Stomach smooth muscle (tissue), 2 donors: ENCODE data around the gene BSDC1.

ENCODE experiments used
- H3K27ac ChIP-seq: one replicate; pipeline ENCODE4 v1.7.0; 2013; ENCODE audit warnings: mild to moderate bottlenecking, low read length, inconsistent platforms
- H3K27me3 ChIP-seq, 2 donors: one replicate each; pipeline ENCODE4 v1.7.0; 2013; ENCODE audit warnings: low read length in 2 of 2; ENCODE audit not compliant: insufficient read depth in 2 of 2, control insufficient read depth in 1 of 2
- H3K36me3 ChIP-seq, 2 donors: one replicate each; pipeline ENCODE4 v1.7.0; 2013; ENCODE audit warnings: low read length in 2 of 2; ENCODE audit not compliant: control insufficient read depth in 2 of 2, insufficient read depth in 2 of 2
- H3K4me1 ChIP-seq: one replicate; pipeline ENCODE4 v1.7.0; 2013; ENCODE audit warnings: low read length; ENCODE audit not compliant: control insufficient read depth, insufficient read depth
- H3K4me3 ChIP-seq, 2 donors: one replicate each; pipeline ENCODE4 v1.7.0; 2013; ENCODE audit warnings: low read length in 2 of 2
- H3K9ac ChIP-seq, 2 donors: one replicate each; pipeline ENCODE4 v1.7.0; 2013; ENCODE audit warnings: low read length in 2 of 2, mild to moderate bottlenecking in 1 of 2
- H3K9me3 ChIP-seq, 2 donors: one replicate each; pipeline ENCODE4 v1.7.0; 2013; ENCODE audit warnings: low read length in 2 of 2; ENCODE audit not compliant: control insufficient read depth in 2 of 2
- donor health status: healthy.
- donor health status: Pancreatic carcinoma.

Gene BSDC1

DNA sequence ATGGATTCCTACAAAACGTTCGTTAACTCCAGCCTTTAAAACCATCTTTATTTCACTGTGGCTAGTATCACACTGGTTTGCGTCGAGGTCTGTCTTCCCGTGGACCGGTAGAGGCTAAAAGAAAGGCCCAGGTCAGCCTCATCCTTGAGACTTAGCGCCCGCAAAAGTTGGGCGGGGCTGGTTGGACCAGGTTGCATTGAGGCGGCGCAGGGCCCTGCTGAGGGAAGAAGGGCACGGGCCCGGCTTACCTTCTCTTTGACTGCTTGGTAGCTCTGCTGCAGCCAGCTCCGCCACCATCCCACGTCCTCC lies 455 bp downstream of the BSDC1 start:
- Histone ChIP-seq H3K27ac (peak overlapping the region; percentile 96), H3K27me3 (no peaks in the 10 kb centered on the region), H3K9ac (peak overlapping the region; percentile 89 to 100), H3K4me1 (peaks cover 17% of the 10 kb centered on the region), H3K9me3 (no peaks in the 10 kb centered on the region), H3K4me3 (peak overlapping the region; percentile 82 to 98), H3K36me3 (peaks cover 14 to 21% of the 10 kb centered on the region in 2 donors)

DNA sequence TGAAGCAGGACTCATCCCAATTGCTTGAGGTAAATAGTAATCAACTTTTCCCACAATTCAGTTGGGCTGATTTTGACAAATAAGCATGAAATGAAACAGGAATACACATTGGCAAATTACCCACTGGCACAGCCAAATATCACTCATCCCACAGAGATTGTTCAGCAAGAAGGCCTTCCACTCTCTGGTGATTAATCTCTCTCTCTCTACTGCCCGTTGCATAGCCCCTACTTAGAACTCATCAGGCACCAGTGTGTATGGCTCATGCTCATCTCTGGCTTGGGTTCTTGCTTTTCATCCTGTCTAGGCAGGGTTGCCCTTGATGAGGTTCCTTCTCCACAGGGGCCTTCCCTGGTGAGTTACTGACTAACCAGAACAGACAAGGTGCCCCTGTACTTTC lies 1.1 kb downstream of the BSDC1 start:
- Histone ChIP-seq H3K4me3 (peak overlapping the region; percentile 82 to 98), H3K27me3 (no peaks in the 10 kb centered on the region), H3K9ac (peak overlapping the region; percentile 89 to 100), H3K4me1 (peaks cover 17% of the 10 kb centered on the region), H3K27ac (no peak overlapping the region), H3K36me3 (peaks cover 14 to 24% of the 10 kb centered on the region in 2 donors), H3K9me3 (no peaks in the 10 kb centered on the region)

DNA sequence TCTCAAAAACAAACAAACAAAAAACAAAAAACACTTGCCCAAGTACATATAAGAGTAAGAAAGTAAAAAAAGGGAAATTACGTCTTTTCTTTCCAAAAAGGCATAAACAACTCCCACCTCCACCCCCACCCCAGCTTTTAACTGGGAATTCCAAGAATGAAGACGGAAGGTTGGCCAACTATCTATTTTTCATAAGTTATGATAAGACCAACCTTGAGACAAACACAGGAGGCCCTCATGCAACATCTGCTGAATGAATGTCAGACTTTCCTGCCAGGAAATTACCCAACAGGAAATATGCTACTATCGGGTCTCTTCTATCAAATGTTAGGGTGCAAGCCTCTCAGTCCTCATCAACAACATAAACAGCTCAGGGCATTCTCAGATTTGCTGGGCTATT lies 1.9 kb downstream of the BSDC1 start:
- H3K27me3 ChIP-seq, result no peaks in the 10 kb centered on the region
- no peak overlapping the region for H3K4me3 ChIP-seq
- peaks cover 14 to 30% of the 10 kb centered on the region in 2 donors for H3K36me3 ChIP-seq
- no peaks in the 10 kb centered on the region for H3K9me3 ChIP-seq
- H3K4me1 ChIP-seq, result peaks cover 17% of the 10 kb centered on the region
- no peak overlapping the region for H3K9ac ChIP-seq
- no peak overlapping the region for H3K27ac ChIP-seq

DNA sequence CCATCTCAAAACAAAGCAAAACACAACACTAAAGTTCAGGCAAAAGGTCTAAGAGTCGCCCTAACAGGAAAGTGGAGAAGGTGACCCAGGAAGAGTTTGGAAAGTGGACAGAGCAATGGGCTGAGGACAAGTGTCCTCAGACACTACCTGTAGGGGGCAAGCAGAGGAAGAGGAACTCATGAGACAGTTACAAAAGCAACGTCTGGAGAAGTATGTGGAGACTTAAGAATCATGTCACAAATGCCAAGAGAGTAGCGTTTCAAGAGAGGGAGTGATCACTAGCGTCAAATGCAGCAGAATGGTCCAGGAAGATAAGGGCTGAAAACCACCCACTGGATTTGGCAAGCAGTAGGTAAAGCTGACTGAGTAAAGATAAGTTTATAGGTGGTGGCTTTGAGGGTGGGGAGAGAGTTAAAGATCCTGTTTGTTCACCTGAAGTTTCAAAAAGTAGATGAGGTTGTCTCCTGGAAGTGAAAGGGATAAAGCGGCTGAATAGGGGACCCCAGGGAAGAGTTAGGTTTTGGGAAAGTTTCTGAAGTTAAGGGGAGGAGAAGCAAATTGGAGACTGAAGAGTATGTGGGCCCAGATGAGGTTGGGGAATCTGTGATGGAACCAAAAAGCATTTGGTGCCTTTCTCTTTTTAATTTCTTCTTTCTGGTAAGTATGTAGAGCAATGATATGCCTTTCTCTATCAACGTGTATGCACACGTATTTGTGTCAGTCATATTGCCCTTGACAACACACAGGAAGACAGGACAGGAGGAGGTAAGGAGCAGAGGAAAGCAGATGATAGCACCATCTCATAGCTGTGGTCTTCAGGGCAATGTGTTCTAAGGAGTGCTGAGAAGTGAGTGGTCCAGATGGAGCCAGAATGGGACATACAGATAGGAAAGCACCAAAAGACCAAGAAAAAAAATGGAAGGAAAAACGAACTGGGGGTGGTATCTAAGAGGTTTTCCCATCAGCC lies 3.1 kb downstream of the BSDC1 start:
- H3K9me3 ChIP-seq, result no peaks in the 10 kb centered on the region
- no peak overlapping the region for H3K27ac ChIP-seq
- no peak overlapping the region for H3K4me3 ChIP-seq
- no peaks in the 10 kb centered on the region for H3K27me3 ChIP-seq
- H3K9ac ChIP-seq, result no peak overlapping the region
- peaks cover 23 to 37% of the 10 kb centered on the region in 2 donors for H3K36me3 ChIP-seq
- H3K4me1 ChIP-seq, result peaks cover 17% of the 10 kb centered on the region

DNA sequence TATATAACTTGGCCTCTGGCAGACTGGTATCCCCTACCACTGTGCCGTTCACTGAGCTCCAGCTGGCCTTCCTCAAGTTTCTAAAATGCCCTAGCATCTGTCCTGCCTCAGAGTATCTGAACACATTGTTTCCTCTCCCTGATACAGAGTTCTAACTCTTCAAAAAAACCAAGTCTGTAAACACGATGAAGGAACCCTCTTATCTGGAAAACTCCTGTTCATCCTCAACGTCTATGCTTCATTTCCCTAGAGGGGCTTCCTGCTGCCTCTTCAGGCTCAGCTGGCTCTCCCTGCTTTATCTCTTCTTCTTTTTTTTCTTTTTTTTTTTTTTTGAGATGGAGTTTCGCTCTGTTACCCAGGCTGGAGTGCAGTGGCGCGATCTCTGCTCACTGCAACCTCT lies 5.6 kb downstream of the BSDC1 start:
- Histone ChIP-seq H3K27me3 (no peaks in the 10 kb centered on the region), H3K9ac (no peak overlapping the region), H3K36me3 (peaks cover 37 to 56% of the 10 kb centered on the region in 2 donors), H3K9me3 (no peaks in the 10 kb centered on the region), H3K4me3 (no peak overlapping the region), H3K27ac (no peak overlapping the region), H3K4me1 (peaks cover 14% of the 10 kb centered on the region)

DNA sequence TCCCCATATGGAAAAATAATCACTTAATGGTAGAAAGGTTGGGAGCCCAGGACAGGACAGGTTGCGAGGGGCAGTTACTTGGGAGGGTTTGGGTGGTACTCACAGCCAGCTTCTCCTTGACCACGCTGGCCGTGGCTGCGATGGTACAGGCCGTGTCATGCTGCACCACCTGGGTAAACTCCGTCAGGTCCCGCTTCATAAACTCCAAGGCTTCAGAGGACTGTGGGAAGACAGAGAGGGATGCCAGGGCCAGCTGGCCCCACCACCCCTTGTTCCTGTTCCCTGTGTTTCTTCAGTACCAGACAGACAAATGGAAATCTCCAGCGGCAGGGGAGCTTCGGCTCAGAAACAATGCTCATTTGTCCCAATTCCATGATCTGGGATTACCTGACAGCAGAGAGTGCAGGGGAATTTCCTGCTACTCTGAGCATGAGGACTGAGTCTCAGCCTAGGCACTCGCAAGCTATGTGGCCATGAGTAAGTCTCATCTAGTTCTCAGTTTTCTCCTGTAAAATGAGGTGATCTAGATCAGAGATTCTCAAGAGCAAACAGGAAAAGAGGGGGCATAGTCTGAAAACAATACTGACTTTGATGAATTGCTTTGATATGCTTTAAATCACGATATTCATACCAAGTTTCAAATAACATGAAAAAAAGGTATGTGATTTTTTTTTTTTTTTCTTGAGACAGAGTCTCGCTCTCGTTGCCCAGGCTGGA lies 7.4 kb downstream of the BSDC1 start:
- Histone ChIP-seq H3K9ac (no peak overlapping the region), H3K9me3 (no peaks in the 10 kb centered on the region), H3K4me1 (peaks cover 2% of the 10 kb centered on the region), H3K27me3 (no peaks in the 10 kb centered on the region), H3K27ac (no peak overlapping the region), H3K4me3 (no peak overlapping the region), H3K36me3 (peaks cover 43 to 66% of the 10 kb centered on the region in 2 donors)

DNA sequence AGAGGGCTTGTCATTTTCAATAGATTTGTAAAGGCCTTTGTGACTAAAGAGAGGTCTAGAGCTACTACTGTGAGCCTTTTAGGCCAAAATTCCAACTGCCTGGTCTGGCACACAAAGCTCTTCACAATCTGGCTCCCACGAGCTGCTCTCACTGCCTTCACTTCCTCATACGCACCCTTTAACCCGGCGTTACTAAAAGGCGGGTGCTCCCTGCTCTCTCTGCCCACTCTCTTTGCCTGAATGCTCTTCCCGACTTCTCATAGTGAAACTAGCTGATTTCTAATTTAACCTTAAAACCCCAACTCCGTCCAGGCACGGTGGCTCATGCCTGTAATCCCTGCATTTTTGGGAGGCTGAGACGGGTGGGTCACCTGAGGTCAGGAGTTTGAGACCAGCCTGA lies 14.2 kb downstream of the BSDC1 start:
- no peaks in the 10 kb centered on the region for H3K4me1 ChIP-seq
- H3K27ac ChIP-seq, result no peak overlapping the region
- peaks cover 71 to 81% of the 10 kb centered on the region in 2 donors for H3K36me3 ChIP-seq
- H3K9ac ChIP-seq, result no peak overlapping the region
- H3K9me3 ChIP-seq, result no peaks in the 10 kb centered on the region
- H3K27me3 ChIP-seq, result no peaks in the 10 kb centered on the region
- H3K4me3 ChIP-seq, result no peak overlapping the region

DNA sequence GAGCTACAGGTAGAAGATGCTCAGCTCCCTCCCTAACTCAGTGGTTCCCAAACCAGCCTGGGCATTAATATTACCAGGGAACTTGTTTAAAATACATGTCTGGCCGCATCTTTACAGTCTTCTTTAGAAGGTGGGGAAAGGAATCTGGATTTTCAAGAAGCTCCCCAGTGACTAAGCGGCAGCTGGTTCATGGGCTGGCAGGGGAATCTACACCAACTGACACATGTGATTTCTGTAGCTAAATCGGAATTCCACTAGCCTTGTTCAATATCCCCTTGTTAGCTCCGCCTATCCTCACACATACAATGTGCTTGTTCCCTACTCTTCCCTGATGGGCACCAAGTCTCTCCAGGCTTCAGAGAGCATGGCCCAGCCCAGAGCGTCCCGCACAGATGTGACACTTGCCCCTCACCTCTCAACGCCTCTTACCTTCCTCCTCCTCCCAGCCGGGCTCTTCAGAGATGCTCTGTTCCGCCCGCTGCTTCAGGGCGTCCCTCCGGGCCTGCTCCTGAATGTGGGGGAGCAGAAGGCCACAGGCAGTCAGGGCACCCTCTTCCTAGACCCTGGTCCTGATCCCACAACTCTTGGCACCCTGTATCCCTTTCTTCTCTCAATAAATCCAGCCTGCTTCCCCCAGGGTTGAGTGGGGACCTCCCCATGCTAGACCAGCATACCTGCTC lies 16.6 kb downstream of the BSDC1 start:
- H3K9ac ChIP-seq, result no peak overlapping the region
- H3K27me3 ChIP-seq, result no peaks in the 10 kb centered on the region
- H3K4me1 ChIP-seq, result no peaks in the 10 kb centered on the region
- no peaks in the 10 kb centered on the region for H3K9me3 ChIP-seq
- H3K4me3 ChIP-seq, result no peak overlapping the region
- H3K36me3 ChIP-seq, result peaks cover 72 to 82% of the 10 kb centered on the region in 2 donors
- no peak overlapping the region for H3K27ac ChIP-seq

DNA sequence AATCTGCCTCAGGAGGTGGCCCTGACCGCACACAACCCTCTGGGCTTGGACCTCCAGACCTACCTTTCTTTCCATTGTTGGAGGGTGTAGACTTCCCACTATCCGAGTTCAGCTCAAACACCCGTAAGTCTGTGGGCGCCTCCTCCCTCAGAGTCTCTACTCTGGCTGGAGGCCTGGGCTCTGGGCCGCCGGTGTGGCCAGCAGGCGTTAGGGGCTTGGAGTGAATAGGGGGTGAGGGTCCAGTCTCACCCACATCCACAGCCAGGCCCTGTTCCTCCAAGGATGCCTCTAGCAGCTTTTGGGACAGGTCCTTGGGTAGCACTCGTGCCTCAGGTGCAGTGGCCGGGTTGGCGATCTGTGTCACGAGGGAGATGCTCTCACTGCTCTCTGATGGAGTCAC lies 18.0 kb downstream of the BSDC1 start:
- no peaks in the 10 kb centered on the region for H3K27me3 ChIP-seq
- no peak overlapping the region for H3K9ac ChIP-seq
- H3K4me3 ChIP-seq, result no peak overlapping the region
- no peaks in the 10 kb centered on the region for H3K9me3 ChIP-seq
- peaks cover 83% of the 10 kb centered on the region in 2 donors for H3K36me3 ChIP-seq
- no peak overlapping the region for H3K27ac ChIP-seq
- H3K4me1 ChIP-seq, result no peaks in the 10 kb centered on the region

DNA sequence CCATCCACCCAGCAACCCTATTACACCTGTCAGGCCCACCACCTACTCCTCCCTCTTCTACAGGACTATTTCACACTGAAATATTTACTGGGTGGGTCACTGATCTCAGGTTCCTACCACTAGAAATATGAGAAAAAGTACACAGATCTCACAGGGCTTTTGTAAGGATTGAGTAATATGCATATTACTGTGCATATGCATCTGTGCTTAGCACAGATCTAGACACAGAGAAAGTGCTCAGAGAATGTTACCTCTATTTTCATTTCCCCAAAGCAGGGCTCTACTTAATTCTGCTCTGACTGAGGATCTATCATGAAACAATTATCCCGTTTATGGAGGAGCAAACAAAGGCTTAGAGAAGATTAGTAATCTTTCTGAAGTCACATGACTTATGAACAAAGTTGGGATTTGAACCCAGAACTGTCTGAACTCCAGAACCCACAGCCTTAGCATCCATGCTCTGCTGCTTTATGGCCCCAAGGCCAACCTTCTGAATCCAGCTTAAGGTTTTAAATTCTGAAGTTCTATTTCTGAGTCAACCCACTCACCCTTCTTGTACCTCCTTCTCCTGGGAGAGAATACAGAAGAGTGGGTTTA lies 20.1 kb downstream of the BSDC1 start:
- Histone ChIP-seq H3K27ac (no peak overlapping the region), H3K36me3 (peaks cover 64 to 71% of the 10 kb centered on the region in 2 donors), H3K9ac (no peak overlapping the region), H3K27me3 (no peaks in the 10 kb centered on the region), H3K4me1 (no peaks in the 10 kb centered on the region), H3K9me3 (no peaks in the 10 kb centered on the region), H3K4me3 (no peak overlapping the region)
